Spinal cord (tissue), 10 donors: ENCODE data around the gene HMGCL. TPM values are rescaled to one million over a fixed set of nuclear protein-coding genes. Genes with fewer than 3 reads are reported as not detected.
"Not testable (repeated sequence)": the region's sequence is repeated elsewhere in the genome, so short reads cannot be mapped to it uniquely, and the experiment has no call there.

Experiments used
- DNase-seq, 6 donors: peaks; one replicate each; pipeline versions ENCODE4 v3.0.0 to v3.0.0-alpha.2; 2013 to 2015; ENCODE audit warnings: low spot score in 6 of 6, low read depth in 4 of 6
- H3K27ac ChIP-seq: one replicate; pipeline ENCODE4 v1.5.1; 2013; ENCODE audit warnings: low read depth, low read length, control low read depth
- H3K27me3 ChIP-seq: one replicate; pipeline ENCODE4 v1.6.1; 2013; ENCODE audit warnings: low read length; ENCODE audit not compliant: control insufficient read depth, insufficient read depth
- H3K36me3 ChIP-seq: one replicate; pipeline ENCODE4 v1.6.1; 2013; ENCODE audit warnings: low read length; ENCODE audit not compliant: control insufficient read depth, insufficient read depth
- H3K4me1 ChIP-seq: one replicate; pipeline ENCODE4 v1.6.1; 2013; ENCODE audit warnings: low read length; ENCODE audit not compliant: control insufficient read depth, insufficient read depth
- H3K4me3 ChIP-seq: one replicate; pipeline ENCODE4 v1.5.1; 2013; ENCODE audit warnings: low read depth, low read length, control low read depth
- H3K9me3 ChIP-seq: one replicate; pipeline ENCODE4 v1.6.1; 2013; ENCODE audit warnings: low read length; ENCODE audit not compliant: control insufficient read depth, insufficient read depth
- WGBS: methylation state at CpG from one replicate; pipeline ENCODE4 v1.1.5; 2013; ENCODE audit warnings: missing lambda C conversion rate; ENCODE audit not compliant: insufficient coverage; 5-methylcytosine and 5-hydroxymethylcytosine counted together
- polyA plus RNA-seq, 2 donors: library from polyadenylated mRNA; unstranded; fragments of 120-200 nt; gene quantifications; one replicate each; pipeline ENCODE4 v1.2.1, GENCODE V29; 2013; ENCODE audit not compliant: insufficient read length in 2 of 2
- total RNA-seq, 2 donors: library from RNA; depleted of rRNA in 1 of 2; stranded (reverse); fragments of 120-200 nt in 1 of 2; fragments of >200 nt in 1 of 2; gene quantifications; one replicate each; pipeline versions ENCODE4 v1.2.3 to v1.2.4, GENCODE V29; 2013 to 2014
- donor health status: healthy.

Gene HMGCL
- total and polyA plus RNA-seq, 4 donors = 18.7 to 45.2 (median 24.4) TPM

- Histone ChIP-seq H3K9me3 (no peaks in the 10 kb centered on the region), H3K36me3 (no peaks in the 10 kb centered on the region), H3K4me3 (no peak overlapping the region), H3K27me3 (peaks cover 10% of the 10 kb centered on the region), H3K27ac (no peak overlapping the region), H3K4me1 (peaks cover 9% of the 10 kb centered on the region)
- DNase-seq = no peak
- WGBS = no CpG with 5 or more reads among the region's 3 CpGs
These were observed 10.8 kb upstream of the HMGCL start for GRCh38 chr1:23836037-23836436.

- not testable (repeated sequence) for H3K27ac ChIP-seq, H3K4me1 ChIP-seq, H3K27me3 ChIP-seq, DNase-seq, H3K4me3 ChIP-seq, H3K36me3 ChIP-seq, H3K9me3 ChIP-seq
- WGBS = 90% methylated on average over 2 of the region's 6 CpGs
These were observed 8.9 kb upstream of the HMGCL start for GRCh38 chr1:23834156-23834555.

DNA sequence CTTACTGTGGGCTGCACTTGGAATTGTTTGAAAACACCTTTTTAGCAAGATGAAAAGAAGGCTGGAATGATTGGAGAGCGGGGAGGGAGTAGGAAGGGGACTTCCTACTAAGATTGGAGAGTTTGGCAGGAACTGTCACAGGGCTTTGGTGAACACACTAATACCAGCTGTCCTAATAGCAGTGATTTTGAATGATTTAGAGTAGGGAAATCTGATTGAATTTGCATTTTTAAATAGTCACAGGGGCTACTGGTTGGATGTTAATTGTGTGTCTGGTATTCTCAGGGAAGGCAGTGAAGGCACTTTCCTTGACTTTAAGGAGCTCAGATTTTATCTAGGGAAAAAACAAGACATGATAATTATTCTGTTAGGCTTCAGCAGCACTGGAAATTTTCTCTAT lies 2.5 kb upstream of the HMGCL start:
- peaks cover 4% of the 10 kb centered on the region for H3K4me1 ChIP-seq
- H3K27me3 ChIP-seq = no peaks in the 10 kb centered on the region
- no peak overlapping the region for H3K27ac ChIP-seq
- H3K36me3 ChIP-seq = no peaks in the 10 kb centered on the region
- 83% methylated on average over 1 of the region's 1 CpG for WGBS
- no peak overlapping the region for H3K4me3 ChIP-seq
- no peak for DNase-seq
- H3K9me3 ChIP-seq = no peaks in the 10 kb centered on the region

GRCh38 chr1:23826590-23826989 lies 1.4 kb upstream of the HMGCL start:
- DNase-seq, H3K9me3 ChIP-seq, H3K27me3 ChIP-seq, H3K36me3 ChIP-seq, H3K4me3 ChIP-seq, H3K27ac ChIP-seq, H3K4me1 ChIP-seq: not testable (repeated sequence)
- WGBS = 95% methylated on average over 8 of the region's 13 CpGs

GRCh38 chr1:23825762-23826522 lies 713 bp upstream of the HMGCL start:
- DNase-seq = peak in 2 of 6 donors; percentile 11 to 18
- 78% methylated on average over 14 of the region's 24 CpGs for WGBS

DNA sequence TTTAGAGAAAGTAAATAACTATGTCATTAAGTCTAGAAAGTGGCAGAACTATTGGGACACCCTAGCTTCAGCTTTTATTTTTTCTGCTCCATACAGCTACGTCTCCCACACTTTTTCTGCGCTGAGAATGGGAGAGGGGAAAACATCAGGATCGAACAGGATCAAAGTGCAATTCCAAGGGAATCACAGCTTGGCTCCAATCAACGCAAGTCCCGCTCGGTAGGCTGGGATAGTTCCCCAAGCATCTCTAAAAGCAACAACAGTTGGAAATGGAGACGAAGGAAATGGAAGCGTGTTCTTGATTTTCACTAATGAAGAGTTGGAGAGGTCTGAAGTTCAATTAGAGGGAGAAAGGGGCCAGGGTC lies 536 bp downstream of the HMGCL start:
- 0% methylated on average over 3 of the region's 8 CpGs for WGBS
- peaks cover 4% of the 10 kb centered on the region for H3K4me1 ChIP-seq

More at GRCh38 chr1:23825762-23826522, 713 bp upstream of the HMGCL start:
- peak overlapping the region; percentile 93 for H3K4me3 ChIP-seq
- peaks cover 4% of the 10 kb centered on the region for H3K4me1 ChIP-seq
- H3K9me3 ChIP-seq = no peaks in the 10 kb centered on the region
- H3K36me3 ChIP-seq = no peaks in the 10 kb centered on the region
- H3K27me3 ChIP-seq = no peaks in the 10 kb centered on the region
- no peak overlapping the region for H3K27ac ChIP-seq

DNA sequence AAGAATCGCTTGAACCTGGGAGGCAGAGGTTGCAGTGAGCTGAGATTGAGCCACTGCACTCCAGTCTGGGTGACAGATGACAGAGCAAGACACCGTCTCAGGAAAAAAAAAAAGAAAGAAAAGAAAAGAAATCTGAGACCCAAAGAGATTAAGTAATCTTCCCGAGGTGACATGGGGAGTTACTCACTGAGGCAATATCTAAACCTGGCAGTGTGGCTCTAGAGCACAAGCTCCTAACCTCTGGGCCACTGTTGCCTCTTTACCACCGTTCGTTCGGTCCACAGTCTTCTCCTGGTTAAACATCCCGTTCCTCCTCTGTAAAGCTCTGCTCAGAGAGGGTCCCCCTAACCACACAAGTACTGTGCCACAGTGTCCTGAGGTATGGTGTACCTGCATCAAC lies 1.5 kb downstream of the HMGCL start:
- H3K27ac ChIP-seq = no peak overlapping the region
- peaks cover 4% of the 10 kb centered on the region for H3K4me1 ChIP-seq
- no peaks in the 10 kb centered on the region for H3K36me3 ChIP-seq
- no peak for DNase-seq
- no peaks in the 10 kb centered on the region for H3K9me3 ChIP-seq
- 86% methylated on average over 6 of the region's 7 CpGs for WGBS
- H3K4me3 ChIP-seq = no peak overlapping the region
- H3K27me3 ChIP-seq = no peaks in the 10 kb centered on the region

More for the DNA sequence above, 536 bp downstream of the HMGCL start:
- peak in 1 of 6 donors; percentile 12 for DNase-seq
- Histone ChIP-seq H3K9me3 (no peaks in the 10 kb centered on the region), H3K27ac (peak overlapping the region; percentile 90), H3K36me3 (no peaks in the 10 kb centered on the region), H3K4me3 (peak overlapping the region; percentile 93), H3K27me3 (no peaks in the 10 kb centered on the region)

GRCh38 chr1:23817633-23818032 lies 7.6 kb downstream of the HMGCL start:
- Histone ChIP-seq H3K4me1 (no peaks in the 10 kb centered on the region), H3K9me3 (no peaks in the 10 kb centered on the region), H3K4me3 (no peak overlapping the region), H3K36me3 (peaks cover 23% of the 10 kb centered on the region), H3K27me3 (no peaks in the 10 kb centered on the region), H3K27ac (no peak overlapping the region)
- no peak for DNase-seq
- WGBS = 88% methylated on average over 2 of the region's 3 CpGs

DNA sequence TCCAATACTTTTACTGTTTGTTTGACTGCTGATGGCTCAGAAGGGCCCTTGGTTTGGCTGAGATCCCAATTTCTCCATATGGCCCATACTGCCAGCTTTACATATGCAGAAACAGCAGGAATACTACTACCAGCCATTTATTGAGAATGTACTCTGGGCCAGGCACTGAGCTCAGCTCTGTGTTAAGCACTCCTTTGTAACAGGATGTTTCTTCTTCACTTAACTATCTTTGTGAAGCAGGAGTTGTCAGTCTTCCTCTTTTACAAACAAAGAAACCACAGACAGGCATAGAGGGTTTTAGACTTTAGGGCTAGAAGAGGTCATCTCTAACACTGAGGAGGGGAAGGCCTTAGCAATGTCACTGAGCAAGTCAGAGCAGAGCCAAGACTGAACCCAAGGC lies 8.3 kb downstream of the HMGCL start:
- H3K4me3 ChIP-seq = no peak overlapping the region
- H3K9me3 ChIP-seq = no peaks in the 10 kb centered on the region
- H3K4me1 ChIP-seq = no peaks in the 10 kb centered on the region
- H3K27ac ChIP-seq = no peak overlapping the region
- peak in 1 of 6 donors; percentile 23 for DNase-seq
- no peaks in the 10 kb centered on the region for H3K27me3 ChIP-seq
- H3K36me3 ChIP-seq = peaks cover 28% of the 10 kb centered on the region

- WGBS = 72% methylated on average over 2 of the region's 3 CpGs
These were observed 8.9 kb downstream of the HMGCL start for GRCh38 chr1:23816361-23816760.

More at GRCh38 chr1:23816361-23816760, 8.9 kb downstream of the HMGCL start:
- Histone ChIP-seq H3K9me3 (no peaks in the 10 kb centered on the region), H3K4me3 (no peak overlapping the region), H3K27ac (no peak overlapping the region), H3K27me3 (no peaks in the 10 kb centered on the region), H3K4me1 (no peaks in the 10 kb centered on the region), H3K36me3 (peaks cover 28% of the 10 kb centered on the region)
- no peak for DNase-seq
